HG02885 (cell line): ENCODE results near the gene RIGI.
"Not testable (repeated sequence)": the region's sequence is repeated elsewhere in the genome, so short reads cannot be mapped to it uniquely, and the experiment has no call there.

ENCODE experiments used
- ATAC-seq: cut with Tn5 transposase; IDR thresholded peaks from one replicate; pipeline ENCODE4 v1.9.1; 2021; ENCODE audit warnings: mild to moderate bottlenecking; ENCODE audit not compliant: unreplicated experiment, poor library complexity

RIGI gene

DNA sequence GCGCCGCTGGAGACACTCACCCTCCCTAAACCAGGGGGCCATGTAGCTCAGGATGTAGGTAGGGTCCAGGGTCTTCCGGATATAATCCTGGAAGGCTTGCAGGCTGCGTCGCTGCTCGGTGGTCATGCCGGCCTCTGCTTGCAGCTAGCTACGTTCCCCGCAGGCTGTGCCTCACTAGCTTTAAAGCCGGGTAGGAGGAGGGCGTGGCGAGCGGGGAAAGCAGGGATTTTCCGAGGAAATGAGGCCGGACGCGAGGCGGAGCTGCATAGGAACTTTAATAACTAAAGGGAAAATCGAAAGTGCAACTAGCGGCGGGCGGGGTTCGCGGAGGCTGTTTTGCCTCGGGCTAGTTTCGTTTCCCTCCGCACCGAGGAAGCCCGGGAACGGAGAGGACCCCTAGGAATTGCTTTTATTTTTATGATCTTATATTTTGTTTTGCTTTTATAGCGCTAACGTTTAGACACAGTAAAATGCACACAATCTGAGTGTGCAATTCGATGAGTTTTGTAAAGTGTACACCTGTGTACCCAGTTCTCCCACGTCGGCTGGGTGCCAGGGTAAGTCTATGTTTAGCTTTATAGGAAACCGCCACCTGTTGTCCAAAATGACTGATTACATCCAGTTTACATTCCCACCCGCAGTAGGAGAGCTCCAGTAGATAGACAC lies at the start of gene RIGI:
RIGI (minus strand) TSS at position 156 of the 666 bp plus-strand sequence; CDS start at position 126, 30 bp downstream.
- peak; percentile 68 for ATAC-seq

DNA sequence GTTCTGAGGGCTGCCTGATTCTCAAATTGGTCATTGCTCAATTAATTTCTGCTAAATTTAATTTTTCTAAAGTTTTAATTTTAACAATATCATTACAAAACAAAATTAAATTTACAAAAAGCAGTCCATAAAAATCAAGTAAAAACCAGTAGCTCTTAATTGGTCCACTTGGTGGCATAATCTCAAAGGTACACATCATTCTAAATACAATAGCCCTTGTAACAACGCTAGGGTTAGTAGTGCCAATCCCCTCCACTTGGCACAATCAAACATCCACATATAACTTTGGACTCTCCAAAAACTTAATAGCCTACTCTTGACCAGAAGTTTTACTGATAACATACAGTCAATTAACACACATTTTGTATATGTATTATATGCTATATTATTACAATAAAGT lies 48.9 kb upstream of the RIGI start:
- ATAC-seq = no peak

DNA sequence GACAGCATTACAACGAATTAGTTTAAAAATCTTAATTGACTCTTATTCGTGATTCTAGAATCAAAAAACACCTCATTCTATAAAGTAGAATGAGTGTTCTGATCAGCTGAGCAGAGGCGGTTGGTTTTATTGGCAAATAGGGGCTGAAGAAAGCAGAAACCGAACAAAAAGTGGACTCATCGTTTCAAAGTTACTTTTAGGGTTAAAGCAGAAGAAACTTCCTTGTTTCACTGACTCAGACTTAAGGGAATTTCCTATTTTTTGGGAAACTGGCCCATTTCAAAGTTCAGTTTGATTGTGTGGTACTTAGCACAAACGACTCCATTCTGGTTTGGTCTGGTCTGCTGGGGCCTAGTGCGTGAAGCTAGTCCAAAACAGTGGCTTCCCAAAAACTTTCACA lies 47.8 kb upstream of the RIGI start:
- no peak for ATAC-seq

DNA sequence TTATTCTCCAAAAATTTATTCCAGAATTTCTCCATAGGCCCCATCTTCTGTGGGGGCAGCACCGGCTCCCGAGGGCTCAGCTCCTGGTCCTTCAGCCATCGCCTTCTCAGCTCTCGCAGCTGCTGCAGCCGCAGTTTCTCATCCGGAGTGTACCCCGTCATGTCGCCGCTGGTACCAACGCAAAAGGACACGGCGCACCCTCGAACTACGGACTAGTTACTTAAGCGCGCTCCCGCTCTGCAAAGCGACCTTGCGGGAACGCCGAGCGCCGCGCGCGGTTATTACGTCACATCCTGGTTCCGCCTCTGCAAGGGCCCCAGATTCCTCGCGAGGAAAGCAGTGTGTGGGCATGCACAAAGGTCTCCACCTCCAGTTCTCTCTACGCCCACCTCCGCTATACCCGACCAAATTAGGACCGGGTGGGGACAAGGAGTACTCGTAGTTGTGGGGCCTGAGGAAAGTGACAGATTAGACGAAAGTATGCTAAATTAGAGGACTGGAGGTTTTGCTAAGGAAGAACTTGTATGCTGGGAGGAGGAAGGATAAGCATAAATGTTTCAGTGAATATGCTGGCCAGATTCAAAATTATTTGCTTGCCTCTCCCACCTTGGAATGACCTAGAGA lies 47.0 kb upstream of the RIGI start, which contains the start of gene NDUFB6:
NDUFB6 (minus strand) TSS at position 260 of the 624 bp plus-strand sequence; CDS start at position 161, 99 bp downstream.
- ATAC-seq = peak; percentile 83

DNA sequence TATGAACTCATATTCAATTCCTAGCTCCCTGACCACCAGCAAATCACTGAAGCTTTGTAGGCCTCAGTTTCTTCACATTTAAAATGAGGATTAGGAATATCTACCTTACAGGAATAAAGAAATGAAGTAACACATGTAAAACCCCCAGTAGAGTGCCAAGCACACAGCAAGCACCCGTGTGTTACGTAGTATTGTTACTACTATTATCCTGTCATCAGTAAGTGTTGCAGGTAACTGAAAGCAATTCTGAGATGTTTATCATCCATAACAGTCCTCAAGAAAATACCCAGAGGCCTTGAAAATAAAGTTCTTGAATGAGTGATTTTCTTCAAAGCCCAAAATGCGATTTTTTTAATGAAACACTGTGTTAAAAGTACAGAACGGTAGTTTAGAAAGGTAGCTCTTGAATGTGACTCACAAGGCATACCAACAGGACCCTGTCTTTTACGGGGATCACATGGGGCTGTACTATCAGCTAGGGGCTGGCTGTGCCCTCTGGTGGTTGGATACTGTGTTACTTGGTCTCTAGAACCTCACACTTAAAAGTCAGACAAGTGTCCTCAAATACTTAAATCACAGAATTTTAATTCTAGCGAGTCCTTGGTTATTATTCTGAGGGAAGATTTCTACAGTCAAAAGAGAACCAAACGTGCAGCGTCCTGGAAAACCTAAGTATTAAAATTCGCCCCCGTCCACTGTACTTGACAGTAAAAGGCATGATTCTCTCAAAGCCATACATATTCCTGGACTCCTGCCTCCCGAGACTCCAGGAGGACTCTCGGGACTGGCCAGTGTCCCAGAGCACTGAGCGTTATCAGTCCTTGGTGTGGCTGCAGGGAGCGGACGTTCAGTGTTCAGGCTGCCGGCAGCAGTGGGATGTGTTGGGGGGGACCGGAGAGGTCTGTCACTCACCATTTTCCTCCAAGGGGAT lies 46.2 kb upstream of the RIGI start:
- peak; percentile 90 for ATAC-seq

DNA sequence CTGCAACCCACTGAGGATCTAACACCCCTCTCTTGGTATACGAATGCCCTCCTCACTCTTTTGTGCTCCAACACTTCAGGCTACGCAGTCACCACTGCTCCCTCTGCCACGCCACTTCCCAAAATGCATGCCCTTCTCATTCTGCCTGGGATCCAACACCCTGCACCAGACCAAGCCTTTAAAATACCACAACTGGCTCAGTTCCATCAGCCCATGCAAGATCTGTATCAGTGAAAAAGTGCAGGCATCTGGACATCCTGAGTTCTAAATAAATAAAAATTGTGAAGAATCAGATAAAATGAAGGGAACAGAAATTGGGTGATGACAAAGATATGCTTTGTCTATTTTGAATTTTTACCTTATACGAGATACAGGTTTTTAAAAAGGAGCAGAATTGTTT lies 44.3 kb upstream of the RIGI start:
- no peak for ATAC-seq

DNA sequence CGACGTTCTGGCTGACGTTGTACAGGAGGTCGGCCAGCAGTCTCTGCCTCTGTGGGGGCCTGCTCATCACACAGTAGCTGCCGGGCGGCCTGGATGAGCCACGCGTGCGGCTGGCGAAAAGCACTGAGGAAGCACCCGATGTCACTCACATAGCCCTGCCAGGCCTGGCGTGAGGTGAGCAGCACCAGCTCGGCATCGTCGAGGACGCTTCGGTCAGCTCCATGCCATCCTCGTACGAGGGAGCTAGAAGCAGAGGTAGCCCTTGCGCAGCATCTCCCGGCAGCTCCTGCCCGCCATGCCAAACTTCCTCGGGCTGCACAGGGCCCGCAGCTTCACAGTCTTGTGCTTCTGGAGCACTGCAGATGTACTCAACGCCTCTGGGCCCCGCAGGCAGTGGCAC lies 40.8 kb upstream of the RIGI start:
- no peak for ATAC-seq

DNA sequence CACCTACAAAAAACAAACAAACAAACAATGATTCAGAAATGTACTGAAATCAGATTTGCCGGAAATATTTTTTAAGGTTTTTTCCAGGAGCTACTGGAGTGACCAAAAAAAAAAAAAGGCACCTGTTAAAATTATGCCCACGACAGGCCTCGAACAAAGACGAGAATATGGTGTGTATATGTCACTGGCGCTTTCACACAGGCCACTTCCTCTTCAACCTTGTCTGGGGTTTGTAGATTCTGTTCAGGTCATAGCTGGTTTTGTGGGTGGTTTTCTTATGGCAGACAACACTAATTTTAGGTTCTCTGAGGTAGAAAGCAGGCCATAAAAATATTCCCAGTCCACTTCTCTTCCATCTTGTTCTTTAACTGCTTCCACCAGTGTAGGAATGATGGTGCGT lies 40.0 kb upstream of the RIGI start:
- peak; percentile 89 for ATAC-seq

DNA sequence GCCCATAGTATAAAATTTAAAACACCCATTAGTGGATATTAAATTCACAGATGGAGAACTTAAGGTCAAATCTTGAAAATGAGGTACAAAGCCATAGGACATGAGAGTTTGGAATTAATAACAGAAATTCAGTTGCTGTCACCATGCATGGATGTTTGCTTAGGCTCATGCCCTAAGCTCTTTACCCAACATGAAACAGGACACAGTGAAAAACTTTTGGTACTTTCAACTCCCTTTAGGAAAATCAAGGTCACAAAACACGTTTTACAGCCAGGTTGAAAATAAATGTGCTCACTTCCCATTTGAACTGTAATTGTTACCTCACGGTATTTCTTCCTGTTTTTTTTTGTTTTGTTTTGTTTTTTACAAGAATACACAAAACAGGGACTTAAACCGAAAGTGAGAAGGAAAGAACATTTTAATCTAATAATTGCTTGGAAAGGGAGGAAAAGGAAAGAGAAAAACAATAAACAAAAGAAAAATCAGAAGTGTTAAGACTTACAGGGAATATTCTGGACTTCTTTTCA lies 32.5 kb upstream of the RIGI start:
- no peak for ATAC-seq

DNA sequence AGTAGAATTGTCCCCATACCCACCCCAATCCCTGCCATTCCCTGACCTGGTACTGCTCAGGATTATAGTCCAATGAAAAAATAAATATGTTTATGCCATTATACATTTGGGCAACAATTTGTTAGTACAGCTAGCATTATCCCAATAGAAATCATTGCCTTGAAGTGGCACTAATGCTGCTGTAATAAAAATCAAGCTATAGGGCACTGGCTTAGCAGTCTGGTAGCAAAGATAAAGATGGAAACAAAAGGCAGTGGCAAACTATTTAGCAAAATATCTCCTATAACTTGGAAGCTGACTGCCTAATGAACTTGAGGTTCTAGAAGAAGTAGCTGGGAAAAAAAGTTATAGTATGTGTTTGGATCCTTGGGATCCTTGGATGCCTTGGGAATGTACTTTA lies 28.6 kb upstream of the RIGI start:
- no peak for ATAC-seq

DNA sequence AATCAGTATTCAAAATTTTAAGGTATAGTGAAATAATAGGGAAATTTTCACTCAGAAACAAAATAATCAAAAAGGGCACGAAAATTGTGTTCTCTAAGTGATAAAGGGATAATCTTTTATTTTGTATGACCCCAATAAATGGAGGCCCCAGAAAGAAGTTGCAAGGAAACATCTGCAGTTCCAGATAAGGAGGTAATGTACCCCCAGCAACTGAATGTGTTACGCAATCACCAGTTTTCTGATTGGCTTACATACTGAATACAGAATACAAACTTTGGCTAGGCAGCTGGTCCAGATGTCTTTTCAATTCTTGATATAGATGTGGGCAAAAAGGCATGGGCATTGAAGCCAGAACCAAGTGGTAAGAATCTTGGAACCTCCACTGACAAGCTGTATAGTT lies 28.1 kb upstream of the RIGI start:
- no peak for ATAC-seq

DNA sequence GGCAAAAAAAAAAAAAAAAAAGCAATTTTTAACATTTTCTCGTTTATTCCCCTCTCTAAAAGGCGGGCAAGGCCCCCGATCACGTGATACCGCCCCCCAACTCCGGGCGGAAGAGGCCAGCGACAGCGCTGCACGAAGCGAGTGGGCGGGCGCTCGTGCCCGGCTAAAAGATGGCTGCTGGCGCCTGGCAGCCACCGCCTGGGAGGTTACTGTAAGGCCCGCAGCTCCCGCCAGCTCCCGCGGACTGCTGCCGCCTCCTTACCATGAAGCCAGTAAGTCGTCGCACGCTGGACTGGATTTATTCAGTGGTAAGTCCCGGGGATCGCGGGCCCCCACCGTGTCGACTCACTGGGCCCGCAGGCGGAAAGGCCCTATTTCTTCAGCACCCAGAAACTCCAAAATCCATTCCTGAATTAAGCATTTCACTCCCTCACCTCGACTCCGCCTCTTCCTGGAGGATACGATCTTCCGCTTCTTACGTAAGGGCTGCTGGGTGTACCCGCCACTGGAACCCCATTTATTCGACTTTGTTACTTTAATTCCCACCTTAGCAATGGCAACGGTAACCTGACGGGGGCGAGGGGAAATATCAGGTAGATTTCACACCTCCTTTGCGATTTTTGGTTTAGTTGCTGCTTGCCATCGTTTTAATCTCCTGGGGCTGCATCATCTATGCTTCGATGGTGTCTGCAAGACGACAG lies 26.3 kb upstream of the RIGI start, which contains the start of the genes SMIM27 and TOPORS:
SMIM27 (plus strand) TSS at position 156 of the 701 bp plus-strand sequence; CDS start at position 264, 108 bp downstream.
TOPORS (minus strand) TSS at position 415 of the 701 bp plus-strand sequence; CDS start at position 265, 150 bp downstream.
- ATAC-seq = peak; percentile 75

DNA sequence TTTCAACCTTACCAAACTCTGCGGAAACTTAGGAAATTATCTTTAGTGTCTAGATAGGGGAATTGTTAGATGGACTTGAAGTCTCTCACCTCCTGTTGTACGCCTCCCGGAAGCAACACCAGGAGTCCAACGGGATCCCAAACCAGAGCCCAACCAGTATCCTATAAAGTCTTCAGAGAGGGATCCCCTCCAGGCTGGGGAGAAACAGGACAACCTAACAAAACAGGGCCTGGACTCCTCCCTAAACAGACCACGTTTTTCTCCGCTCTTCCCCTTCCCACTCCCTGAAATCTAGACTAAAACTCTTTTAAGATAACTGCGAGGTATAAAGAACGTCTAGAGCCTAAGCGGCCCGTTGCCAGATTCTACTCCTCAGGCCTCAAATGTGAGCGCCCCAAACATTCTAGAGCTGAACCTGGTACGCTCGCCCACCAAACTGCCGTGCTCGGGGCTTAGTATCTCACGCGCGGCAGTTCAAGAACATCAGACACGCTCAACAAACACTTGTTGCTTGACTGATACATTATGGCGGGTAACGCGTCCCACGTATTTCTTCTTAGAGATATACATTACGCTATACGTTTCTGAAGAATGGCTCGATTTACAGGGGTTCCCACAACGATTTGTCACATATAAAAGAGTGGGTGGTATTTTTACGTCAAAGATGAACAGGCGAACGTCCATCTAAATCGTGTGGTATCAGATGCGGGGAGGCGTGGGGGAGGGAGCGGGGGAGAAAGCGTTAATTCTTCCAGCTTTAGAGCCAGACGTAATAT lies 25.5 kb upstream of the RIGI start:
- peak; percentile 9 for ATAC-seq

DNA sequence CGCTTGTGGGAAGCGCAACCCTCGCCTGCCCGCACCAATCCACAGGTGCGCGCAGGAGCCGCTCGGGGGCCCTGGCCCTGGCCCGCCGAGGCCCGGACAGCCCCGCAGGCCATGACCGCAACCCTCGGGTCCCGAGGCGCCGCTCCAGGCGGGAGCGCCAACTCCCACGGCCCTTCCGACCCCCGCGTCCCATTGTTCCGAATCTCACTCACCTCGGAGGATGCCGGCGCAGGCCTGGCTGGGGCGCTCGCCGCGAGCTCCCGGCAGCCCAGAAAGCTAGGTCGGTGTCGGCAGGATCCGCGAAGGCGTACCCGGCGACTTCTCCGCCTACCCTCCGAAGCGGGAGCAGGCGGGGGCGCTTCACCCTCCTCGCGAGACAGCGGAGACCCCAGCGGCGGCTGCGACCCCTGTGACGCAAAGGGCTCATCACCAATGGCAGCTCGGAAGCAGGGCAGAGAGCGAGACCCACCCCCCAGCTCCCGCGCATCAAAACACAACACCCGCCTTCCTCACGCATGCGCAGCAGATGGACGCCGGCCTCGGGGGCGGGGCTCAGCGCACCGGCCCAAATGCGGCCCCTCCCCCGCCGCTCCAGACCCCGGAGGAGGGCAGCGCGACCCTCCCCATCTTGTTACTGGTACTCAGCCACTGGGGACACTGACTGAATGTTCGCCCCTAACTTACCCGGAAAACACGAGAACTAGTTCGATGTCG lies 24.7 kb upstream of the RIGI start:
- peak; percentile 67 for ATAC-seq

DNA sequence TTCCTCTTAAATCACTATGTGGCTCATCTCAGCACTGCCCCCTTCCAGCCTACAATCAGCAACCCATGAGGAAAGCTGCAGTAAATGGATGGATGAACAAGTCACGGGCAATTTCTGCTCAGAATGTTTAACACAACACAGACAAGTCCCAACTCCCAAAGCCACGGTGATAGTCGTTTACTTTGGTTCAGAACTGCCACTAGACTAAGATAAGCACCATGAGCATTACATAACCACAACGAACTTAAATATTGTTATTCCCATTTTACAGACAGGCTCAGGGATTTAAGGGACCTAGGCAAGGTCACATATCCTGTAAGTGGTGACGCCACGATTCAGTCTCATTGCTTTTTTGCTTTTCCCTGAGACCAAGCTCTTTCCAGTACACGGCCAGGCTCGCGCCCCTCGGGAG lies 24.2 kb upstream of the RIGI start:
- ATAC-seq = no peak

DNA sequence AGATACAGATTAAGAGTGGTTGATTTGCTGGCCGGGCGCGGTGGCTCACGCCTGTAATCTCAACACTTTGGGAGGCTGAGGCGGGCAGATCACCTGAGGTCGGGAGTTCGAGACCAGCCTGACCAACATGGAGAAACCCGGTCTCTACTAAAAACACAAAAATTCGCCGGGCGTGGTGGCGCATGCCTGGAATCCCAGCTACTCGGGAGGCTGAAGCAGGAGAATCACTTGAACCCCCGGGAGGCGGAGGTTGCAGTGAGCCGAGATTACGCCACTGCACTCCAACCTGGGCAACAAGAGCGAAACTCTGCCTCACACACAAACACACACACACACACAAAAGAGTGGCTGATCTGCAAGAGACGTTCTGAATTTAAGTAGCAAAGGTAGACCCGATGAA lies 22.2 kb upstream of the RIGI start:
- not testable (repeated sequence) for ATAC-seq

DNA sequence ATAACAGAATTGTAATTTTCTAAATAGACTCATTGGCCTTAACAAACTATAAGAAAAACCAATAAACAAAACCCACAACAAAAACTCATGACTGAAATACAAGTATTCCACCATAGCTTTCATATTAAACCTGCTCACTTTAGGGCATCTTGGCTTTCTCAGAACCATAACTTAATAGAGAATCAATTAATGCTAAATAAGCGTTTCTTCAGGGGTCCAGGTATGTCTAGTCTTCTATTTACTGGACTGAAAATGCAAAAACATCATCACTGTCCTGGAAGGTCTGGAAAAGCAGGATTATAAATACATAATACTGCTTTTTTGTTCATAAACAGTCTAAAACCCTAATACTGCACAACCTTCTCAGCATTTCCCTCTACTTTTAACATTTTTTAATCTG lies 19.9 kb upstream of the RIGI start:
- ATAC-seq = no peak

DNA sequence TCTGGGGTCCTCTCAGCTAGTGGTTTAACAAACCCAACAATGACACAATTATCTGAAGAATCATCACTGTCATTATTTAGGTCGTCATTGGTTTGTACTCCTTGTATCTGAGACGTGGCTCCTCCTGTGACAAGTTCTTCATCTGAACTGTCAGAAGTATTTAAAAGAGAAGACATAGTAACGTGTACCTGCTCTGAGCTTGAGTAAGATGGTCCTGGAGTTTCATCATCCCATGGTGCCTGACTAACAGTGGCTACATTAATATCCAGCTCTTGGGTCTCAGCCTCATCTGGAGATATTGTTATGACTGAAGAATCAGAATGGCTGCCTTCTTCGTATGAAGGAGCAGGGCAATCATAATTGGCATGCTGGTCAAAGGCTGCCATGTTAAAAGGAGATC lies 17.1 kb upstream of the RIGI start:
- no peak for ATAC-seq

DNA sequence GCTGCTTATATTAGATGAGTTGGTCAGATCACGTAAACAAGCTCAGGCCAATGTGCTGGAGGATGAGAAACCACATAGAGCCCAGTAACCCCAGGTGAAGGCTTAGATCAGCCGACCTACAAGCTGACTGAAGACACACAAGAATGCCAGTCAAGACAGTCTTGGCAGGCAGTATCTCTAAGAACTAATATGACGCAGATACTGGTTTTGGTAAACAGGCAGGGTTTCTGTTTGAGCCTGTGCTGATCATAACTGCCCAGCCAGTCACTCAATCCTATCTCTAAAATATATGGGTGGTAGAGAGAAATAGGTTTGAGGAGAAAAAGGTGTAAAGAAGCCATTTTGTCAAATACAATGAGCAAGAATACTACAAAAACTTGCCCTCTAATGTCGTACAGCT lies 7.8 kb upstream of the RIGI start:
- ATAC-seq = no peak
